PC-3 (cell line): ENCODE data around the gene CATSPERE. TPM values are rescaled to one million over a fixed set of nuclear protein-coding genes. Genes with fewer than 3 reads are reported as not detected.
"Not testable (repeated sequence)": the region's sequence is repeated elsewhere in the genome, so short reads cannot be mapped to it uniquely, and the experiment has no call there.

Experiments
- ATAC-seq: fragments of 200-7000 bp; cut with Tn5 transposase; 2 replicates; pipeline ENCODE4 v1.9.1; 2020; ENCODE audit warnings: mild to moderate bottlenecking, moderate library complexity
- BruUV-seq: library from RNA; stranded (reverse); fragments of 400-500 nt; replicated peaks from 2 replicates; lab custom pipeline; 2021; lab: Mats Ljungman, UMichigan
- CTCF ChIA-PET: fragments of 300-600 bp; sonication (Branson Sonifier 250); formaldehyde crosslinking; loops from one replicate; lab custom pipeline; 2022; ENCODE audit warnings: antibody characterized with exemption; lab: Charles Lee
- POLR2A ChIA-PET: fragments of 300-600 bp; sonication (Branson Sonifier 250); formaldehyde crosslinking; loops from one replicate; lab custom pipeline; 2022; ENCODE audit warnings: antibody characterized with exemption; ENCODE audit not compliant: unreplicated experiment; lab: Charles Lee
- DNase-seq: peaks from one replicate; pipeline ENCODE4 v3.0.0-alpha.2; 2015
- H2AFZ ChIP-seq: fragments of 300-600 bp; sonication (generic); 2 replicates; pipeline ENCODE4 v1.6.0; 2016; ENCODE audit warnings: antibody characterized with exemption, low read length
- H3F3A ChIP-seq: fragments of 300-600 bp; sonication (generic); one replicate; pipeline ENCODE4 v1.6.0; 2017; ENCODE audit warnings: antibody characterized with exemption, low read length, control low read depth, mild to moderate bottlenecking; ENCODE audit not compliant: unreplicated experiment
- H3K27ac ChIP-seq: fragments of 300-600 bp; sonication (generic); 2 replicates; pipeline ENCODE4 v1.5.1; 2016; ENCODE audit warnings: mild to moderate bottlenecking, low read length
- H3K27me3 ChIP-seq: fragments of 300-600 bp; sonication (generic); 2 replicates; pipeline ENCODE4 v1.6.1; 2016; ENCODE audit warnings: low read length, mixed read lengths
- H3K36me3 ChIP-seq: fragments of 300-600 bp; sonication (generic); 2 replicates; pipeline ENCODE4 v1.6.1; 2016; ENCODE audit warnings: low read depth, mixed run types, low read length, mixed read lengths
- H3K4me1 ChIP-seq: fragments of 300-600 bp; sonication (generic); 2 replicates; pipeline ENCODE4 v1.5.1; 2016; ENCODE audit warnings: low read length; ENCODE audit not compliant: insufficient read depth
- H3K4me2 ChIP-seq: fragments of 300-600 bp; sonication (generic); 2 replicates; pipeline ENCODE4 v1.6.0; 2016; ENCODE audit warnings: low read length
- H3K4me3 ChIP-seq: fragments of 300-600 bp; sonication (generic); 2 replicates; pipeline ENCODE4 v1.5.1; 2016; ENCODE audit warnings: mild to moderate bottlenecking, low read length, mixed read lengths
- H3K79me2 ChIP-seq: fragments of 300-600 bp; sonication (generic); 2 replicates; pipeline ENCODE4 v1.6.1; 2017; ENCODE audit warnings: low read length, mixed read lengths
- H3K9ac ChIP-seq: fragments of 300-600 bp; sonication (generic); 2 replicates; pipeline ENCODE4 v1.6.0; 2016; ENCODE audit warnings: mild to moderate bottlenecking, low read length
- H3K9me2 ChIP-seq: fragments of 300-600 bp; sonication (generic); replicated peaks from 2 replicates; pipeline ENCODE4 v1.6.1; 2016; ENCODE audit warnings: mixed run types, low read length, mixed read lengths
- H3K9me3 ChIP-seq: fragments of 300-600 bp; sonication (generic); 2 replicates; pipeline ENCODE4 v1.6.1; 2016; ENCODE audit warnings: low read length, mixed read lengths
- H4K20me1 ChIP-seq: fragments of 300-600 bp; sonication (generic); 2 replicates; pipeline ENCODE4 v1.6.1; 2016; ENCODE audit warnings: low read length, mixed read lengths
- CTCF ChIP-seq: fragments of 300-600 bp; sonication (generic); conservative IDR thresholded peaks from 2 replicates; pipeline ENCODE4 v1.5.1; 2017; ENCODE audit warnings: antibody characterized with exemption, low read depth, mild to moderate bottlenecking, low read length
- EZH2 ChIP-seq: fragments of 300-600 bp; sonication (generic); IDR thresholded peaks from one replicate; pipeline ENCODE4 v1.6.1; 2017; ENCODE audit warnings: antibody characterized with exemption, mild to moderate bottlenecking, low read length; ENCODE audit not compliant: unreplicated experiment
- EZH2phosphoT487 ChIP-seq: fragments of 300-600 bp; sonication (generic); IDR thresholded peaks from 2 replicates; pipeline ENCODE4 v1.6.1; 2018; ENCODE audit warnings: mild to moderate bottlenecking, antibody characterized with exemption, low read length, borderline replicate concordance
- intact Hi-C: fragments of 100-400 bp; cut with micrococcal nuclease; formaldehyde crosslinking; loops from 2 replicates; pipeline ENCODE4 v1.9.0; 2023
- total RNA-seq: library from RNA; depleted of rRNA; stranded (reverse); fragments of >200 nt; gene quantifications from 2 replicates; pipeline ENCODE4 v1.2.3, GENCODE V29; 2014

The CATSPERE gene
- total RNA-seq, 1 experiment from 2014 or later, result not detected

GRCh38 chr1:244494653-244495052 is 33.6 kb downstream of the CATSPERE start:
- no peaks in the 10 kb centered on the region for H3K79me2 ChIP-seq
- TF ChIP-seq EZH2, result no peak
- TF ChIP-seq CTCF, result no peak
- TF ChIP-seq EZH2phosphoT487, result no peak
- no peaks in the 10 kb centered on the region for H3K4me1 ChIP-seq
- no peak for ATAC-seq
- H3F3A ChIP-seq, result no peaks in the 10 kb centered on the region
- POLR2A ChIA-PET, result no interaction called here
- H3K27ac ChIP-seq, result no peak overlapping the region
- no peaks in the 10 kb centered on the region for H3K9me3 ChIP-seq
- no peak overlapping the region for H2AFZ ChIP-seq
- intact Hi-C loops, result no loop called here
- no peak overlapping the region for H3K9ac ChIP-seq
- no peaks in the 10 kb centered on the region for H3K36me3 ChIP-seq
- no peaks in the 10 kb centered on the region for H3K9me2 ChIP-seq
- no peak overlapping the region for H3K4me2 ChIP-seq
- H4K20me1 ChIP-seq, result no peaks in the 10 kb centered on the region
- no peaks in the 10 kb centered on the region for H3K27me3 ChIP-seq
- DNase-seq, result no peak
- CTCF ChIA-PET, result no interaction called here
- no peak overlapping the region for H3K4me3 ChIP-seq
- no TSS peak for BruUV-seq

GRCh38 chr1:244496186-244496585 is 35.1 kb downstream of the CATSPERE start:
- H3K9me3 ChIP-seq, result no peaks in the 10 kb centered on the region
- ChIA-PET POLR2A (no interaction called here), CTCF (no interaction called here)
- H3K4me1 ChIP-seq, result no peaks in the 10 kb centered on the region
- H3K36me3 ChIP-seq, result no peaks in the 10 kb centered on the region
- no peak overlapping the region for H3K27ac ChIP-seq
- intact Hi-C loops, result no loop called here
- no peaks in the 10 kb centered on the region for H3K27me3 ChIP-seq
- no peak overlapping the region for H3K9ac ChIP-seq
- H2AFZ ChIP-seq, result no peak overlapping the region
- H3K4me2 ChIP-seq, result no peak overlapping the region
- no TSS peak for BruUV-seq
- no peak overlapping the region for H3K4me3 ChIP-seq
- no peaks in the 10 kb centered on the region for H3K79me2 ChIP-seq
- no peaks in the 10 kb centered on the region for H3F3A ChIP-seq
- TF ChIP-seq EZH2phosphoT487, result no peak
- no peak for TF ChIP-seq CTCF
- no peak for TF ChIP-seq EZH2
- ATAC-seq (no peak), DNase-seq (no peak)
- no peaks in the 10 kb centered on the region for H4K20me1 ChIP-seq
- no peaks in the 10 kb centered on the region for H3K9me2 ChIP-seq

GRCh38 chr1:244497805-244498204 is 36.7 kb downstream of the CATSPERE start:
- ATAC-seq (peak; percentile 54), DNase-seq (peak; percentile 44)
- Histone ChIP-seq H4K20me1 (no peaks in the 10 kb centered on the region), H3F3A (no peaks in the 10 kb centered on the region), H3K27ac (no peak overlapping the region), H3K4me3 (no peak overlapping the region), H3K9me2 (no peaks in the 10 kb centered on the region), H3K36me3 (no peaks in the 10 kb centered on the region), H3K27me3 (no peaks in the 10 kb centered on the region), H3K4me1 (no peaks in the 10 kb centered on the region), H3K9ac (no peak overlapping the region), H3K4me2 (no peak overlapping the region), H3K9me3 (no peaks in the 10 kb centered on the region), H3K79me2 (no peaks in the 10 kb centered on the region), H2AFZ (no peak overlapping the region)
- POLR2A ChIA-PET, result no interaction called here
- intact Hi-C loops, result no loop called here
- no peak for TF ChIP-seq EZH2
- no peak for TF ChIP-seq EZH2phosphoT487
- no peak for TF ChIP-seq CTCF
- no TSS peak for BruUV-seq
- CTCF ChIA-PET, result no interaction called here

- H3K4me1 ChIP-seq, H4K20me1 ChIP-seq, H3K9me3 ChIP-seq, H2AFZ ChIP-seq, ATAC-seq, H3K9me2 ChIP-seq, H3K9ac ChIP-seq, H3K4me3 ChIP-seq, BruUV-seq, H3K79me2 ChIP-seq, POLR2A ChIA-PET, H3K27ac ChIP-seq, H3K27me3 ChIP-seq, CTCF ChIA-PET, DNase-seq, intact Hi-C loops, H3F3A ChIP-seq, H3K36me3 ChIP-seq, H3K4me2 ChIP-seq: not testable (repeated sequence)
Measured at GRCh38 chr1:244499484-244499883, 38.4 kb downstream of the CATSPERE start.
